NT2/D1 (cell line): ENCODE measurements around the gene GCGR.
A peak's percentile ranks its signal among the peaks of the same experiment; 100 is the strongest.

Source experiments
- DNase-seq: peaks from one replicate; pipeline ENCODE4 v3.0.0-alpha.2; 2011; ENCODE audit warnings: low read depth, low spot score
- H3K27me3 ChIP-seq: 2 replicates; pipeline ENCODE4 v1.6.0; 2011; ENCODE audit warnings: mild to moderate bottlenecking; ENCODE audit not compliant: insufficient read length, insufficient read depth
- H3K36me3 ChIP-seq: 2 replicates; pipeline ENCODE4 v1.6.1; 2011; ENCODE audit warnings: mild to moderate bottlenecking, low read length, mixed read lengths; ENCODE audit not compliant: insufficient read depth, insufficient read length
- H3K4me1 ChIP-seq: 2 replicates; pipeline ENCODE4 v1.5.1; 2011; ENCODE audit not compliant: insufficient read depth, insufficient read length
- H3K4me3 ChIP-seq: 2 replicates; pipeline ENCODE4 v1.5.1; 2011; ENCODE audit warnings: low read depth; ENCODE audit not compliant: insufficient read length
- H3K9ac ChIP-seq: 2 replicates; pipeline ENCODE4 v1.6.0; 2011; ENCODE audit warnings: low read depth; ENCODE audit not compliant: insufficient read length
- H3K9me3 ChIP-seq: 2 replicates; pipeline ENCODE4 v1.5.1; 2011; ENCODE audit warnings: mild to moderate bottlenecking, low read length; ENCODE audit not compliant: insufficient read depth
- SUZ12 ChIP-seq: IDR thresholded peaks from 2 replicates; pipeline ENCODE4 v1.6.1; 2011; ENCODE audit not compliant: insufficient read length, insufficient read depth; ENCODE audit errors: extremely low read depth
- YY1 ChIP-seq: IDR thresholded peaks from 2 replicates; pipeline ENCODE4 v1.6.1; 2011; ENCODE audit not compliant: insufficient read length, insufficient read depth
- ZNF274 ChIP-seq: IDR thresholded peaks from 2 replicates; pipeline ENCODE4 v1.6.1; 2011; ENCODE audit warnings: mild to moderate bottlenecking, low read depth, low read length

Gene GCGR

GRCh38 chr17:81803728-81804558, at the start of gene GCGR:
TSS of gene GCGR (plus strand) at chr17:81804150. CDS start at chr17:81809019, 4,869 bp downstream.
- H3K36me3 ChIP-seq, result no peaks in the 10 kb centered on the region
- peak within 1 kb of the TSS; percentile 50 for H3K9ac ChIP-seq
- H3K4me1 ChIP-seq, result peaks cover 8% of the 10 kb centered on the region
- peak within 1 kb of the TSS; percentile 26 for H3K4me3 ChIP-seq
- peaks cover 16% of the 10 kb centered on the region; the same call in 1 of the 2 replicates for H3K9me3 ChIP-seq
- H3K27me3 ChIP-seq, result peaks cover 73% of the 10 kb centered on the region
- TF ChIP-seq SUZ12, result peak; percentile 89
- no peak for TF ChIP-seq YY1
- no peak for DNase-seq

- TF ChIP-seq YY1 (no peak), ZNF274 (no peak), SUZ12 (no peak)
- no peaks in the 10 kb centered on the region for H3K27me3 ChIP-seq
- no peak overlapping the region for H3K9ac ChIP-seq
- no peaks in the 10 kb centered on the region for H3K4me1 ChIP-seq
- H3K36me3 ChIP-seq, result no peaks in the 10 kb centered on the region
- no peak for DNase-seq
- no peaks in the 10 kb centered on the region for H3K9me3 ChIP-seq
- no peak overlapping the region for H3K4me3 ChIP-seq
Measured at GRCh38 chr17:81792675-81793615, 11.0 kb upstream of the GCGR start.

- TF ChIP-seq YY1, result no peak
- TF ChIP-seq ZNF274, result no peak
- no peak for TF ChIP-seq SUZ12
- no peaks in the 10 kb centered on the region for H3K4me1 ChIP-seq
- peak overlapping the region; percentile 11 for H3K9ac ChIP-seq
- no peaks in the 10 kb centered on the region for H3K9me3 ChIP-seq
- DNase-seq, result no peak
- no peak overlapping the region for H3K4me3 ChIP-seq
- no peaks in the 10 kb centered on the region for H3K36me3 ChIP-seq
- H3K27me3 ChIP-seq, result no peaks in the 10 kb centered on the region
Measured at GRCh38 chr17:81794074-81794476, 9.9 kb upstream of the GCGR start.

GRCh38 chr17:81794509-81794908, 9.4 kb upstream of the GCGR start:
- H3K4me3 ChIP-seq, result no peak overlapping the region
- TF ChIP-seq ZNF274, result no peak
- no peak for TF ChIP-seq SUZ12
- no peak for TF ChIP-seq YY1
- DNase-seq, result no peak
- H3K9me3 ChIP-seq, result no peaks in the 10 kb centered on the region
- H3K36me3 ChIP-seq, result no peaks in the 10 kb centered on the region
- peak overlapping the region; percentile 11 for H3K9ac ChIP-seq
- no peaks in the 10 kb centered on the region for H3K27me3 ChIP-seq
- H3K4me1 ChIP-seq, result no peaks in the 10 kb centered on the region

GRCh38 chr17:81801327-81801726, 2.6 kb upstream of the GCGR start:
- H3K27me3 ChIP-seq, result peaks cover 64% of the 10 kb centered on the region
- DNase-seq, result no peak
- TF ChIP-seq SUZ12 (no peak), ZNF274 (no peak), YY1 (no peak)

GRCh38 chr17:81802048-81802758, 1.7 kb upstream of the GCGR start:
- Histone ChIP-seq H3K9ac (no peak overlapping the region), H3K27me3 (peaks cover 66% of the 10 kb centered on the region)

More at GRCh38 chr17:81801327-81801726, 2.6 kb upstream of the GCGR start:
- Histone ChIP-seq H3K9ac (no peak overlapping the region), H3K4me1 (peaks cover 6% of the 10 kb centered on the region), H3K9me3 (peaks cover 16% of the 10 kb centered on the region; the same call in 1 of the 2 replicates), H3K4me3 (no peak overlapping the region), H3K36me3 (no peaks in the 10 kb centered on the region)

More at GRCh38 chr17:81802048-81802758, 1.7 kb upstream of the GCGR start:
- TF ChIP-seq SUZ12 (no peak), ZNF274 (no peak), YY1 (no peak)
- Histone ChIP-seq H3K9me3 (peaks cover 16% of the 10 kb centered on the region; the same call in 1 of the 2 replicates), H3K36me3 (no peaks in the 10 kb centered on the region), H3K4me1 (peaks cover 6% of the 10 kb centered on the region), H3K4me3 (no peak overlapping the region)
- DNase-seq, result no peak
